SK-N-SH (cell line): Measurements from ENCODE around the gene TFRC.

Experiments
- CTCF ChIP-seq: fragments of 200-600 bp; sonication (generic); IDR thresholded peaks from 2 replicates; pipeline ENCODE4 v1.6.1; 2017; ENCODE audit warnings: antibody characterized with exemption, mild to moderate bottlenecking, moderate library complexity
- EP300 ChIP-seq, 2 experiments: IDR thresholded peaks; 2 replicates each; pipeline versions ENCODE4 v1.4.0 to v1.6.1; 2012; ENCODE audit warnings: borderline replicate concordance in 1 of 2, low read depth in 1 of 2, low read length in 1 of 2
- GATA2 ChIP-seq: sonication (generic); formaldehyde crosslinking; IDR thresholded peaks from 2 replicates; pipeline ENCODE4 v1.5.0; 2020; ENCODE audit warnings: mild to moderate bottlenecking, missing genetic modification reagents
- MAX ChIP-seq: IDR thresholded peaks from 2 replicates; pipeline ENCODE4 v1.4.0; 2012; ENCODE audit warnings: low read depth
- MXI1 ChIP-seq: IDR thresholded peaks from 2 replicates; pipeline ENCODE4 v1.6.1; 2012; ENCODE audit warnings: mild to moderate bottlenecking, low read depth, low read length, improper control_type of control experiment
- NFIC ChIP-seq: IDR thresholded peaks from 2 replicates; pipeline ENCODE4 v1.4.0; 2012; ENCODE audit warnings: borderline replicate concordance
- PBX3 ChIP-seq: IDR thresholded peaks from 2 replicates; pipeline ENCODE4; 2012
- POLR2AphosphoS5 ChIP-seq: IDR thresholded peaks from 2 replicates; pipeline ENCODE4 v1.6.1; 2012; ENCODE audit warnings: low read depth, low read length
- RAD21 ChIP-seq: IDR thresholded peaks from 2 replicates; pipeline ENCODE4 v1.6.1; 2012; ENCODE audit warnings: mild to moderate bottlenecking, low read length
- REST ChIP-seq: IDR thresholded peaks from 2 replicates; pipeline ENCODE4 v1.6.1; 2012; ENCODE audit warnings: mild to moderate bottlenecking, low read depth, low read length, moderate library complexity
- USF2 ChIP-seq: fragments of 150-350 bp; IDR thresholded peaks from 2 replicates; pipeline ENCODE4 v1.6.1; 2017; ENCODE audit warnings: antibody characterized with exemption, low read length, low read depth, borderline replicate concordance
- ZBTB33 ChIP-seq: IDR thresholded peaks from 2 replicates; pipeline ENCODE4 v1.4.0; 2012; ENCODE audit warnings: low read depth, borderline replicate concordance

GRCh38 chr3:196111939-196112386 is 30.1 kb upstream of the TFRC start:
- no peak for TF ChIP-seq MAX
- TF ChIP-seq PBX3: no peak
- TF ChIP-seq GATA2 (CRISPR knock-in tag): no peak
- no peak for TF ChIP-seq EP300 (IDR thresholded peaks at IDR 0.05; ENCODE audit: borderline replicate concordance in 1 of 2, low read depth in 1 of 2, low read length in 1 of 2)
- TF ChIP-seq CTCF: no peak
- no peak for TF ChIP-seq POLR2AphosphoS5
- TF ChIP-seq RAD21: no peak
- no peak for TF ChIP-seq MXI1
- no peak for TF ChIP-seq NFIC
- no peak for TF ChIP-seq REST
- TF ChIP-seq USF2: no peak
- TF ChIP-seq ZBTB33: no peak
